Measurements from ENCODE around the gene LCN10. TPM values are rescaled to one million over a fixed set of nuclear protein-coding genes. Genes with fewer than 3 reads are reported as not detected.

Gene LCN10
- polyA plus RNA-seq, 3 donors = 0.16 TPM; not detected in 2

DNA sequence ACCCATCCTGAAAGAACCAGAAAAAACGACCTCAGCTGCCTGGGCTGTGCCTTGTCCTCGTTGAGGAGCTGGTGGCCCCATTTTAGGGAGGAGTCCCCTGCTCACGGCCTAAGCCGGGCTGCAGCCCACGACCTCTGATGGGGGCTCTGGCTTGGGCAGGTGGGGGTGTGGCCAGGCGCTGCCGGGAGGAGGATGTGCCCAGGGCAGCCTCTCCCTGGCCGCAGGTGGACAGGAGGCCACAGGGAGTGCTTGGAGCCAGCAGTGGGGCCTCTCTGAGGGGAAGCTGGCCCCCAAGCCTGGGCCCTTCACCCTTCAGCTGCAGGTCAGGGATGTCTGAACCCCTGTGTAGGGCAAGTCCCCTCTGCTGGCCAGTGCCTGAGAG, 27.9 kb downstream of the LCN10 start:
- TF ChIP-seq, protein P1, sequence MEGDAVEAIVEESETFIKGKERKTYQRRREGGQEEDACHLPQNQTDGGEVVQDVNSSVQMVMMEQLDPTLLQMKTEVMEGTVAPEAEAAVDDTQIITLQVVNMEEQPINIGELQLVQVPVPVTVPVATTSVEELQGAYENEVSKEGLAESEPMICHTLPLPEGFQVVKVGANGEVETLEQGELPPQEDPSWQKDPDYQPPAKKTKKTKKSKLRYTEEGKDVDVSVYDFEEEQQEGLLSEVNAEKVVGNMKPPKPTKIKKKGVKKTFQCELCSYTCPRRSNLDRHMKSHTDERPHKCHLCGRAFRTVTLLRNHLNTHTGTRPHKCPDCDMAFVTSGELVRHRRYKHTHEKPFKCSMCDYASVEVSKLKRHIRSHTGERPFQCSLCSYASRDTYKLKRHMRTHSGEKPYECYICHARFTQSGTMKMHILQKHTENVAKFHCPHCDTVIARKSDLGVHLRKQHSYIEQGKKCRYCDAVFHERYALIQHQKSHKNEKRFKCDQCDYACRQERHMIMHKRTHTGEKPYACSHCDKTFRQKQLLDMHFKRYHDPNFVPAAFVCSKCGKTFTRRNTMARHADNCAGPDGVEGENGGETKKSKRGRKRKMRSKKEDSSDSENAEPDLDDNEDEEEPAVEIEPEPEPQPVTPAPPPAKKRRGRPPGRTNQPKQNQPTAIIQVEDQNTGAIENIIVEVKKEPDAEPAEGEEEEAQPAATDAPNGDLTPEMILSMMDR (IDR thresholded peaks at IDR 0.05) = no peak
- Histone ChIP-seq H3K9me3 (replicated peaks in 1 of 2; ENCODE audit: control insufficient read depth in 1 of 2, insufficient read depth in 1 of 2, low read length in 2 of 2) (peaks cover 0 to 3% of the 10 kb centered on the region in 2 donors), H3K4me2 (replicated peaks; ENCODE audit: extremely low read depth, low read length, poor library complexity, severe bottlenecking) (no peak overlapping the region), H3K4me3 (replicated peaks in 1 of 3; ENCODE audit: low read depth in 2 of 3, low read length in 3 of 3) (no peak overlapping the region), H2AFZ (ENCODE audit: insufficient read depth, low read depth, low read length, poor library complexity, severe bottlenecking) (no peak overlapping the region), H3K9ac (ENCODE audit: insufficient read depth, low read length, poor library complexity, severe bottlenecking) (no peak overlapping the region), H3K79me2 (ENCODE audit: insufficient read depth, low read length) (no peaks in the 10 kb centered on the region), H3K27ac (ENCODE audit: low read depth in 1 of 2, low read length in 2 of 2) (no peak overlapping the region), H3K4me1 (ENCODE audit: control insufficient read depth in 1 of 2, insufficient read depth in 2 of 2, low read length in 2 of 2) (peaks cover 29 to 42% of the 10 kb centered on the region in 2 donors), H3K36me3 (replicated peaks in 1 of 2; ENCODE audit: control insufficient read depth in 1 of 2, insufficient read depth in 2 of 2, low read length in 2 of 2) (no peaks in the 10 kb centered on the region), H3K27me3 (ENCODE audit: control insufficient read depth in 2 of 2, insufficient read depth in 2 of 2, low read length in 2 of 2) (peaks cover 12 to 51% of the 10 kb centered on the region in 2 donors), H4K20me1 (ENCODE audit: insufficient read depth, low read length) (peaks cover 3% of the 10 kb centered on the region)
- Mint-ChIP-seq H3K36me3 (peaks cover 0 to 4% of the 10 kb centered on the region in 2 donors), H3K4me1 (peaks cover 24% of the 10 kb centered on the region), H3K4me3 (peak overlapping the region in 1 of 2 donors; percentile 15), H3K9me3 (peaks cover 0 to 11% (median 2%) of the 10 kb centered on the region in 7 donors), H3K27me3 (ENCODE audit: low read depth in 3 of 3) (peaks cover 48 to 83% (median 52%) of the 10 kb centered on the region in 3 donors), H3K27ac (no peak overlapping the region)
- 4% methylated on average over 6 of the region's 8 CpGs for WGBS (ENCODE audit: insufficient coverage)
- DNase-seq = no peak
- intact Hi-C loops (cut with micrococcal nuclease) = no loop called here

DNA sequence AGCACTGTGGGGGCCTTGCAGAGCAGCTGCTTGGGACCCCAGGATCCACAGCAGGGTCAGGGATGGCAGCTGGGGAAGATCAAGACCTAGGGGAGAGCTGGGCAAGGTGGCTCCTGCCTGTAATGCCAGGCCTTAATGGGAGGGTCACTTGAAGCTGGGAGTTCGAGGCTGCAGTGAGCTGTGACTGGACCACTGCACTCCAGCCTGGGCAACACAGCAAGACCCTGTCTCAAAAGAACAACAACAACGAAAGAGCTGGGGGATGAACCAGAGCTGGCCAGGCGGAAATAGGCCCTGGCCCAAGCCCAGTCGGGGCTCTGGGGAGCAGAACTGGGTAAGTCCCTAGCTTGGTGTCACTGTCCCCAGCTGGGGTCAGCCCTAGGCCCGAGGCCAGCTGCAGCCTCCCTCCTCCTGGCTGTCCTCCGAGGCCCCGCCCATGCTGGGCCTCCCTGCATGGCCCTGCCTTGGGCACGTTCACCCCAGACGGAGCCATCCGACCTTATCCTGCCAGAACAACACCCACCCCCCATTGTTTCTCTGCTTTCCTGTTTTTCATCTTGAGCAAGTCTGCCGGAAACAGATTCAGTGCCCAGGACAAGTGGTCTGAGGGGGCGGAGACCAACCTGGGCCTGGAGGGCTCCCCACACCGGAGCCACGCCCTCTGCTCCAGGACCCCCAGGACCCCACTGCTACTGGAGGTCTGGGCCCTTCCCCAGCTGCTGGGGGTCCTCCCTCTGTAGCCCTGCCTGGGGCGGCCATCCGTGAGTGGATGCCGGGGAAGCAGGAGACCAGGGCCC, 28.4 kb downstream of the LCN10 start:
- 8% methylated on average over 17 of the region's 17 CpGs for WGBS (ENCODE audit: insufficient coverage)
- peaks cover 0 to 11% (median 2%) of the 10 kb centered on the region in 7 donors for H3K9me3 Mint-ChIP-seq
- H3K36me3 ChIP-seq (replicated peaks in 1 of 2; ENCODE audit: control insufficient read depth in 1 of 2, insufficient read depth in 2 of 2, low read length in 2 of 2) = no peaks in the 10 kb centered on the region
- peak in 1 of 3 donors; percentile 36 for DNase-seq
- TF ChIP-seq, protein P1 (IDR thresholded peaks at IDR 0.05) = no peak
- no peak overlapping the region for H3K27ac ChIP-seq (ENCODE audit: low read depth in 1 of 2, low read length in 2 of 2)
- H3K27me3 Mint-ChIP-seq (ENCODE audit: low read depth in 3 of 3) = peaks cover 47 to 84% (median 54%) of the 10 kb centered on the region in 3 donors
- H3K9ac ChIP-seq (ENCODE audit: insufficient read depth, low read length, poor library complexity, severe bottlenecking) = no peak overlapping the region
- peaks cover 25 to 36% of the 10 kb centered on the region in 2 donors for H3K4me1 ChIP-seq (ENCODE audit: control insufficient read depth in 1 of 2, insufficient read depth in 2 of 2, low read length in 2 of 2)
- H3K36me3 Mint-ChIP-seq = peaks cover 0 to 4% of the 10 kb centered on the region in 2 donors
- H3K9me3 ChIP-seq (replicated peaks in 1 of 2; ENCODE audit: control insufficient read depth in 1 of 2, insufficient read depth in 1 of 2, low read length in 2 of 2) = peaks cover 0 to 3% of the 10 kb centered on the region in 2 donors
- H3K4me1 Mint-ChIP-seq = peaks cover 22% of the 10 kb centered on the region
- H3K27me3 ChIP-seq (ENCODE audit: control insufficient read depth in 2 of 2, insufficient read depth in 2 of 2, low read length in 2 of 2) = peaks cover 12 to 51% of the 10 kb centered on the region in 2 donors
- H3K27ac Mint-ChIP-seq = no peak overlapping the region
- H4K20me1 ChIP-seq (ENCODE audit: insufficient read depth, low read length) = no peaks in the 10 kb centered on the region
- no peak overlapping the region for H3K4me3 ChIP-seq (replicated peaks in 1 of 3; ENCODE audit: low read depth in 2 of 3, low read length in 3 of 3)
- H3K4me3 Mint-ChIP-seq = peak overlapping the region in 1 of 2 donors; percentile 62
- H3K79me2 ChIP-seq (ENCODE audit: insufficient read depth, low read length) = no peaks in the 10 kb centered on the region
- no peak overlapping the region for H3K4me2 ChIP-seq (replicated peaks; ENCODE audit: extremely low read depth, low read length, poor library complexity, severe bottlenecking)
- intact Hi-C loops (cut with micrococcal nuclease) = no loop called here
- H2AFZ ChIP-seq (ENCODE audit: insufficient read depth, low read depth, low read length, poor library complexity, severe bottlenecking) = no peak overlapping the region

Measured in CD14-positive monocyte (primary cell).